ENCODE measurements around the gene PARPBP.
"Not testable (repeated sequence)": the region's sequence is repeated elsewhere in the genome, so short reads cannot be mapped to it uniquely, and the experiment has no call there.

PARPBP gene

GRCh38 chr12:102119674-102120563 lies at the start of gene PARPBP, which contains the start of gene NUP37:
TSS of gene PARPBP (plus strand) at chr12:102120183. CDS start at chr12:102123889, 3,706 bp downstream.
TSS of gene NUP37 (minus strand) at chr12:102120114. CDS start at chr12:102118518, 1,596 bp downstream.
- H3K27ac Mint-ChIP-seq, result peak within 1 kb of the TSS; percentile 89
- peak within 1 kb of the TSS; percentile 96 for H3K4me3 Mint-ChIP-seq
- H3K27me3 Mint-ChIP-seq, result no peaks in the 10 kb centered on the region
- peaks cover 17% of the 10 kb centered on the region for H3K4me1 Mint-ChIP-seq (ENCODE audit: low read depth)
- no peaks in the 10 kb centered on the region for H3K9me3 Mint-ChIP-seq (ENCODE audit: low read depth)
- peaks cover 4% of the 10 kb centered on the region for H3K36me3 Mint-ChIP-seq

- H3K4me1 Mint-ChIP-seq (ENCODE audit: low read depth); H3K27me3 Mint-ChIP-seq; H3K27ac Mint-ChIP-seq; H3K4me3 Mint-ChIP-seq; H3K36me3 Mint-ChIP-seq; H3K9me3 Mint-ChIP-seq (ENCODE audit: low read depth): not testable (repeated sequence)
Measured at GRCh38 chr12:102072092-102072491, 47.9 kb upstream of the PARPBP start.

GRCh38 chr12:102080842-102081241 lies 39.1 kb upstream of the PARPBP start:
- H3K27me3 Mint-ChIP-seq, result no peaks in the 10 kb centered on the region
- peak overlapping the region; percentile 4 for H3K27ac Mint-ChIP-seq
- no peak overlapping the region for H3K4me3 Mint-ChIP-seq
- H3K4me1 Mint-ChIP-seq (ENCODE audit: low read depth), result no peaks in the 10 kb centered on the region
- H3K36me3 Mint-ChIP-seq, result peaks cover 27% of the 10 kb centered on the region
- no peaks in the 10 kb centered on the region for H3K9me3 Mint-ChIP-seq (ENCODE audit: low read depth)

GRCh38 chr12:102089228-102089835 lies 30.7 kb upstream of the PARPBP start:
- H3K36me3 Mint-ChIP-seq, result peaks cover 15% of the 10 kb centered on the region
- H3K4me3 Mint-ChIP-seq; H3K4me1 Mint-ChIP-seq (ENCODE audit: low read depth); H3K27ac Mint-ChIP-seq; H3K27me3 Mint-ChIP-seq; H3K9me3 Mint-ChIP-seq (ENCODE audit: low read depth): not testable (repeated sequence)

GRCh38 chr12:102093319-102093718 lies 26.7 kb upstream of the PARPBP start:
- Mint-ChIP-seq H3K27ac (no peak overlapping the region), H3K9me3 (ENCODE audit: low read depth) (no peaks in the 10 kb centered on the region), H3K27me3 (no peaks in the 10 kb centered on the region), H3K36me3 (peaks cover 11% of the 10 kb centered on the region), H3K4me1 (ENCODE audit: low read depth) (no peaks in the 10 kb centered on the region), H3K4me3 (no peak overlapping the region)

GRCh38 chr12:102095677-102096263 lies 24.2 kb upstream of the PARPBP start:
- H3K36me3 Mint-ChIP-seq, result peaks cover 6% of the 10 kb centered on the region
- no peaks in the 10 kb centered on the region for H3K4me1 Mint-ChIP-seq (ENCODE audit: low read depth)
- no peaks in the 10 kb centered on the region for H3K27me3 Mint-ChIP-seq
- H3K9me3 Mint-ChIP-seq (ENCODE audit: low read depth), result no peaks in the 10 kb centered on the region
- H3K4me3 Mint-ChIP-seq, result no peak overlapping the region
- no peak overlapping the region for H3K27ac Mint-ChIP-seq

GRCh38 chr12:102096855-102097254 lies 23.1 kb upstream of the PARPBP start:
- Mint-ChIP-seq H3K27me3 (no peaks in the 10 kb centered on the region), H3K27ac (no peak overlapping the region), H3K4me1 (ENCODE audit: low read depth) (no peaks in the 10 kb centered on the region), H3K9me3 (ENCODE audit: low read depth) (no peaks in the 10 kb centered on the region), H3K36me3 (peaks cover 6% of the 10 kb centered on the region), H3K4me3 (no peak overlapping the region)

- Mint-ChIP-seq H3K27ac (no peak overlapping the region), H3K4me1 (ENCODE audit: low read depth) (peaks cover 4% of the 10 kb centered on the region), H3K4me3 (no peak overlapping the region), H3K36me3 (peaks cover 57% of the 10 kb centered on the region), H3K9me3 (ENCODE audit: low read depth) (peaks cover 6% of the 10 kb centered on the region), H3K27me3 (no peaks in the 10 kb centered on the region)
Measured at GRCh38 chr12:102106905-102107304, 13.1 kb upstream of the PARPBP start.

GRCh38 chr12:102107970-102108369 lies 12.0 kb upstream of the PARPBP start:
- Mint-ChIP-seq H3K9me3 (ENCODE audit: low read depth) (peaks cover 6% of the 10 kb centered on the region), H3K4me3 (no peak overlapping the region), H3K4me1 (ENCODE audit: low read depth) (peaks cover 4% of the 10 kb centered on the region), H3K36me3 (peaks cover 57% of the 10 kb centered on the region), H3K27me3 (no peaks in the 10 kb centered on the region), H3K27ac (no peak overlapping the region)

GRCh38 chr12:102110782-102111181 lies 9.2 kb upstream of the PARPBP start:
- Mint-ChIP-seq H3K27me3 (no peaks in the 10 kb centered on the region), H3K27ac (no peak overlapping the region), H3K9me3 (ENCODE audit: low read depth) (peaks cover 6% of the 10 kb centered on the region), H3K4me3 (no peak overlapping the region), H3K4me1 (ENCODE audit: low read depth) (peaks cover 4% of the 10 kb centered on the region), H3K36me3 (peaks cover 37% of the 10 kb centered on the region)

GRCh38 chr12:102114212-102114611 lies 5.8 kb upstream of the PARPBP start:
- H3K36me3 Mint-ChIP-seq, result peaks cover 19% of the 10 kb centered on the region
- H3K4me1 Mint-ChIP-seq (ENCODE audit: low read depth), result peaks cover 13% of the 10 kb centered on the region
- no peak overlapping the region for H3K27ac Mint-ChIP-seq
- H3K4me3 Mint-ChIP-seq, result no peak overlapping the region
- H3K27me3 Mint-ChIP-seq, result no peaks in the 10 kb centered on the region
- H3K9me3 Mint-ChIP-seq (ENCODE audit: low read depth), result no peaks in the 10 kb centered on the region

GRCh38 chr12:102116392-102116791 lies 3.6 kb upstream of the PARPBP start:
- Mint-ChIP-seq H3K4me3 (no peak overlapping the region), H3K36me3 (peaks cover 9% of the 10 kb centered on the region), H3K9me3 (ENCODE audit: low read depth) (no peaks in the 10 kb centered on the region), H3K4me1 (ENCODE audit: low read depth) (peaks cover 19% of the 10 kb centered on the region), H3K27ac (no peak overlapping the region), H3K27me3 (no peaks in the 10 kb centered on the region)

GRCh38 chr12:102118874-102119273 lies 1.1 kb upstream of the PARPBP start:
- H3K9me3 Mint-ChIP-seq (ENCODE audit: low read depth), result no peaks in the 10 kb centered on the region
- peak overlapping the region; percentile 96 for H3K4me3 Mint-ChIP-seq
- H3K4me1 Mint-ChIP-seq (ENCODE audit: low read depth), result peaks cover 17% of the 10 kb centered on the region
- no peaks in the 10 kb centered on the region for H3K27me3 Mint-ChIP-seq
- H3K27ac Mint-ChIP-seq, result peak overlapping the region; percentile 64
- H3K36me3 Mint-ChIP-seq, result peaks cover 4% of the 10 kb centered on the region

- peak overlapping the region; percentile 96 for H3K4me3 Mint-ChIP-seq
- H3K27me3 Mint-ChIP-seq, result no peaks in the 10 kb centered on the region
- peak overlapping the region; percentile 89 for H3K27ac Mint-ChIP-seq
- no peaks in the 10 kb centered on the region for H3K9me3 Mint-ChIP-seq (ENCODE audit: low read depth)
- peaks cover 17% of the 10 kb centered on the region for H3K4me1 Mint-ChIP-seq (ENCODE audit: low read depth)
- H3K36me3 Mint-ChIP-seq, result peaks cover 4% of the 10 kb centered on the region
Measured at GRCh38 chr12:102120564-102120873, 536 bp downstream of the PARPBP start.

GRCh38 chr12:102120886-102121285 lies 903 bp downstream of the PARPBP start:
- Mint-ChIP-seq H3K4me3 (peak overlapping the region; percentile 96), H3K9me3 (ENCODE audit: low read depth) (no peaks in the 10 kb centered on the region), H3K27me3 (no peaks in the 10 kb centered on the region), H3K27ac (peak overlapping the region; percentile 89), H3K36me3 (peaks cover 4% of the 10 kb centered on the region), H3K4me1 (ENCODE audit: low read depth) (peaks cover 17% of the 10 kb centered on the region)
